HG02840 (cell line): ENCODE results near the gene ACTG1.

Experiments
- ATAC-seq: cut with Tn5 transposase; IDR thresholded peaks from one replicate; pipeline ENCODE4 v1.9.1; 2021; ENCODE audit warnings: mild to moderate bottlenecking, moderate library complexity, moderate number of reproducible peaks; ENCODE audit not compliant: unreplicated experiment, low FRiP score

ACTG1 gene

DNA sequence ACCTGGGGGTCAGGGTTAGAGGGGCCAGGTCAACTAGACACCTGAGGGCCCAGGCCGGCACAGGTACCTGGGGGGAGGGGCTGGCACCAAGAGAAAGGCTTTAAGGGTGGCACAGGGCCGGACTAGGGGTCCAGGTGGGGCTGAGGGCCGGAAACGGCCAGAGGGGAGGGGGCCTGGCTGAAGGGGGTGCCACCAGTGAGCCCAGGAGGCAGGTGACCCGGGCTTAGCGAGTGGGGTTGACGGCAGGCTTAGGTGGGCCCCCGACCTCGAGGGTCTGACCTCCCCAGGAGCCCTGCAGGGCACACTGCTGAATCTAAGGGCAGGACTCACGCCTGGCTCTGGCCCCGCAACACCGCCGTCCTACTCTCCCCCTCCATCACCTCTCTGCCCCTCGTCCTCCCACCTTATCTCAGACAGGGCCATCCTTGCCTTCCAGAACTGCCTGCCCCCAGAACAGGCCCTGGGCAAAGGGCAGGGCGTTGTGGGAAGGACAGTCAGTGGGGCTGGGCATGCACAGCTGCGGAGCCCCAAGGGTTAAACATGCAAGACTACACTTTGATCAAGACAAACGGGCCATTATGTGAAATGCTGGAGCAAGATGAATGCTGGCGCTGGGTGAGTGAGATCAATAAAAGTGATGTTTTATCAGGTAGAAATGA, 44.4 kb downstream of the ACTG1 start:
- ATAC-seq = no peak

DNA sequence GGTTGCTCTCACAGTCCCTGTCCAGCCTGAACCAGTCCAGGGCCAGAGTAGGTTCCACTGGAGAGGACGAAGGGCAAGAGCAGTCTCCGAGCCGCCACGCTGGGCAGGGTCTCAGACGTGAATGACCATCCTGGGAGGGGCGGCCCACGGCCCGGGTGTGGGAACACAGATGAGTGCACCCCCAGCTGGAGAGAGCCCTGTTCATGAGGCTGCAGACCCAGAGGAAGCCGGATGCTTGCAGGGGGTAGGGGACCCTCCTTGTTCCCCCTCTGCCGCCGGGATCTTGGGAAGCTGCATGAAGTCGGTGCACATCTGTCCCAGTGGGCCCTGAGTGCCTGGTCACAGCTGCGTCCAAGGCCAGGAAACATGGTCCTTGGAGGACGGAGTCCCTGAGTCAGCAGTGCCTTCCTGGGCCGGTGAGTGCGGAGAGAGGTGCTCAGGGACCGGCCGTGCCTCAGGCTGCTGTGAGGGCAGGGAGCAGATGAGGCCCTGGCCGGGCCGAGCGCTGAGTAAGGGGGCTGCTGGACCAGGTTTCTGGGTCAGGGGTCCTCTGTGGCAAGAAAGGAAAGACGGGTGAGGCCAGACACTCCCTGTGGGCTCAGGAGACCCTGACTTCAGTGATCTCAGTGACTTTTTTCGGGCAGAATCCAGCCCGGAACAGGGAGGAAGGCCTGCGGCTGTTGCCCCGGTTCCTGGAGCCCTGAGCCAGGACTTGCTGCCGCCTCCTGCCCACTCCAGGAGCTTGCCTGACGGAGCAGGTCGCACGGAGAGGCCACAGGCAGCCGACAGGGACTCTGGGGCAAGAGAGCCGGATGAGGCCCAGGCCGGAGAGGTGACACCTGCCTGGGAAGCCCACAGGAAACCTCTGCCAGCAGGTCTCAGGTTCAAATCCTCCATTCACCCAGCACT, 45.8 kb downstream of the ACTG1 start:
- no peak for ATAC-seq

- no peak for ATAC-seq
Measured at GRCh38 chr17:81465910-81466309, 46.7 kb downstream of the ACTG1 start.

DNA sequence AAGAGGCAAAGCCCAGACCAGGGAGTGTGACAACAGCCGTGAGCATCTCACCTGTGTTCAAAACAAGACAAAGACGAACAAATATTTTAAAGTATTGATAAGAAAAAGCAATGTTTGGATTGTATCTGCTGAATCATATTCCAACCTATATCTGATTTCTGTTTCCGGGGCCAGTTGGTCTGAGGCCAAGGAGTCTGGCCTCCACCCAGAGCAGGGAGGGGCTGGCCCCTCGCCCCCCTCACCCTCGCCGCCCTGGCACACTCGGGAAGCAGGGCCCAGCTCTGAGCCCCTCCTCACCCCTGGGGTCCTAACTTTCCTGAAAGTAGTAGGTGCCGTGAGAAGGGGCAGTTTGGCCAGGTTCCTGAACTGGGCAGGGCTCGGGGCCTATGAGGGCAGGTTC, 48.0 kb downstream of the ACTG1 start:
- no peak for ATAC-seq

DNA sequence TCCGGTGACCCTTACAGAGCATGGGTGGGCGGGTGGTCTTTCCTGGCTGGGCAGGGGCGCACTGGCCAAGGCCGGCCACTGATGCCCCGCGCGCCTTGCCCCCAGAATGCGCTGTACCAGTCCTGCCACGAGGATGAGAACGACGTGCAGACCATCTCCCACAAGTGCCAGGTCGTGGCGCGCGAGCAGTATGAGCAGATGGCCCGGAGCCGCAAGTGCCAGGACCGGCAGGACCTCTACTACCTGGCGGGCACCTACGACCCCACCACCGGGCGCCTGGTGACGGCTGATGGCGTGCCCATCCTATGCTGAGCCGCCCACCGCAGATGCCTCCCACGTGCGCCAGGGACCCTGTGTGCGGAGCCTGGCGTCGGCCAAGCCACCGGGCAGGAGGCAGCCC, 49.1 kb downstream of the ACTG1 start:
- ATAC-seq = no peak

DNA sequence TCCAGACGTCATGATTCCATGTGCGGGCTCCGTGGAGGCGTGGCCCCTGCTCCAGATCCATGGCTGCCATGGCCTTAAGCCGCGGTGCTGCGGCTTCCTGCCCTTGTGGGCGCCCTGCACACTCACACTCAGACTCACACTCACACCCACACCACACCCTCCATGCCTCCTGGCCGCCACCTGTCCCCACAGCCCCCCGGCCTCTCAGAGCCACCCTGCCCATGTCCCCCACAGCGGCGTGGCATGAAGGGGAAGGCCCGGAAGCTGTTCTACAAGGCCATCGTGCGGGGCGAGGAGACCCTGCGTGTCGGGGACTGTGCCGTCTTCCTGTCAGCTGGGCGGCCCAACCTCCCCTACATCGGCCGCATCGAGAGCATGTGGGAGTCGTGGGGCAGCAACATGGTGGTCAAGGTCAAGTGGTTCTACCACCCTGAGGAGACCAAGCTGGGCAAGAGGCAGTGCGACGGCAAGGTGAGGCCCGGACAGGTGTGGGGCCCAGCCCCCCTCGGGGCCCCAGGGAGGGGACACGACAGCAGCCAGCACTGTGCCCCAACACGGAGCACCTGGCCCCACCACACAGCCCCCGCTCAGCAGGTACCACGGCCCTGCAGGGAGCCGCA, 50.0 kb downstream of the ACTG1 start:
- ATAC-seq = no peak

GRCh38 chr17:81461607-81462500, 50.7 kb downstream of the ACTG1 start:
- ATAC-seq = no peak

DNA sequence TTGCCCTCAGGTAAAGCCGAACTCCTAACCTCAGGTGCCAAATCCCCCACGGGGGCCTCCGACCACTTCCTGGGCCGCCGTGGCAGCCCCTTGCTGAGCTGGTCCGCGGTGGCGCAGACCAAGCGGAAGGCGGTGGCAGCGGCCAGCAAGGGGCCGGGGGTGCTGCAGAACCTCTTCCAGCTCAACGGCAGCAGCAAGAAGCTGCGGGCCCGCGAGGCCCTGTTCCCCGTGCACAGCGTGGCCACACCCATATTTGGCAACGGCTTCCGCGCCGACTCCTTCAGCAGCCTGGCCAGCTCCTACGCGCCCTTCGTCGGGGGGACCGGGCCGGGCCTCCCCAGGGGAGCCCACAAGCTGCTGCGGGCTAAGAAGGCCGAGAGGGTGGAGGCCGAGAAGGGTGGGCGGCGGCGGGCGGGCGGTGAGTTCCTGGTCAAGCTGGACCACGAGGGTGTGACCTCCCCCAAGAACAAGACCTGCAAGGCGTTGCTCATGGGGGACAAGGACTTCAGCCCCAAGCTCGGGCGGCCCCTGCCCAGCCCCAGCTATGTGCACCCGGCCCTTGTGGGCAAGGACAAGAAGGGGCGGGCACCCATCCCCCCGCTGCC, 51.6 kb downstream of the ACTG1 start:
- ATAC-seq = no peak
